ENCODE results near the gene VAV2. TPM values are rescaled to one million over a fixed set of nuclear protein-coding genes. Genes with fewer than 3 reads are reported as not detected.

VAV2 gene
- total RNA-seq, 1 experiment from 2014 or later = 9.7 TPM

GRCh38 chr9:134004881-134005280 is 12.8 kb upstream of the VAV2 start:
- H4K20me1 ChIP-seq (ENCODE audit: low read length) = no peaks in the 10 kb centered on the region
- no peaks in the 10 kb centered on the region for H3K9me2 ChIP-seq (replicated peaks; ENCODE audit: low read length)
- H3K4me2 ChIP-seq (ENCODE audit: low read length) = no peak overlapping the region
- TF ChIP-seq CTCF (conservative IDR thresholded peaks at IDR 0.05; ENCODE audit: low read depth, low read length) (no peak), EZH2phosphoT487 (IDR thresholded peaks at IDR 0.05; ENCODE audit: borderline replicate concordance, low read length) (no peak), EZH2 (IDR thresholded peaks at IDR 0.05; ENCODE audit: low read length, unreplicated experiment) (no peak)
- H3K9ac ChIP-seq (ENCODE audit: low read length) = no peak overlapping the region
- intact Hi-C loops (cut with micrococcal nuclease) = no loop called here
- no peaks in the 10 kb centered on the region for H3K79me2 ChIP-seq (ENCODE audit: low read length)
- BruUV-seq (replicated peaks) = no TSS peak
- no peak overlapping the region for H3K4me3 ChIP-seq (ENCODE audit: low read length)
- ATAC-seq (no peak), DNase-seq (no peak)
- CTCF ChIA-PET = no interaction called here
- H3K27ac ChIP-seq (ENCODE audit: low read length) = no peak overlapping the region
- no peak overlapping the region for H2AFZ ChIP-seq (ENCODE audit: low read length)
- POLR2A ChIA-PET (ENCODE audit: unreplicated experiment) = no interaction called here
- H3K4me1 ChIP-seq (ENCODE audit: insufficient read depth, low read length) = no peaks in the 10 kb centered on the region
- no peaks in the 10 kb centered on the region for H3K9me3 ChIP-seq (ENCODE audit: low read length)
- H3K36me3 ChIP-seq (ENCODE audit: low read depth, low read length) = no peaks in the 10 kb centered on the region
- H3F3A ChIP-seq (ENCODE audit: low read length, unreplicated experiment) = no peaks in the 10 kb centered on the region
- no peaks in the 10 kb centered on the region for H3K27me3 ChIP-seq (ENCODE audit: low read length)

GRCh38 chr9:134004131-134004873 is 12.2 kb upstream of the VAV2 start:
- no peak for ATAC-seq
- no peak overlapping the region for H2AFZ ChIP-seq (ENCODE audit: low read length)
- H3K4me3 ChIP-seq (ENCODE audit: low read length) = no peak overlapping the region
- DNase-seq = no peak
- H3K27me3 ChIP-seq (ENCODE audit: low read length) = no peaks in the 10 kb centered on the region
- BruUV-seq (replicated peaks) = no TSS peak
- no peak for TF ChIP-seq EZH2 (IDR thresholded peaks at IDR 0.05; ENCODE audit: low read length, unreplicated experiment)
- no peak for TF ChIP-seq EZH2phosphoT487 (IDR thresholded peaks at IDR 0.05; ENCODE audit: borderline replicate concordance, low read length)
- no peak for TF ChIP-seq CTCF (conservative IDR thresholded peaks at IDR 0.05; ENCODE audit: low read depth, low read length)
- no peaks in the 10 kb centered on the region for H4K20me1 ChIP-seq (ENCODE audit: low read length)
- CTCF ChIA-PET = no interaction called here
- POLR2A ChIA-PET (ENCODE audit: unreplicated experiment) = no interaction called here
- H3K36me3 ChIP-seq (ENCODE audit: low read depth, low read length) = no peaks in the 10 kb centered on the region
- no peaks in the 10 kb centered on the region for H3F3A ChIP-seq (ENCODE audit: low read length, unreplicated experiment)
- no peaks in the 10 kb centered on the region for H3K79me2 ChIP-seq (ENCODE audit: low read length)
- intact Hi-C loops (cut with micrococcal nuclease) = no loop called here
- no peak overlapping the region for H3K9ac ChIP-seq (ENCODE audit: low read length)
- no peaks in the 10 kb centered on the region for H3K4me1 ChIP-seq (ENCODE audit: insufficient read depth, low read length)
- no peak overlapping the region for H3K4me2 ChIP-seq (ENCODE audit: low read length)
- H3K9me2 ChIP-seq (replicated peaks; ENCODE audit: low read length) = no peaks in the 10 kb centered on the region
- no peak overlapping the region for H3K27ac ChIP-seq (ENCODE audit: low read length)
- H3K9me3 ChIP-seq (ENCODE audit: low read length) = no peaks in the 10 kb centered on the region

- H3K9ac ChIP-seq (ENCODE audit: low read length) = no peak overlapping the region
- no peak overlapping the region for H3K4me2 ChIP-seq (ENCODE audit: low read length)
- no peak for DNase-seq
- no peaks in the 10 kb centered on the region for H3K9me3 ChIP-seq (ENCODE audit: low read length)
- intact Hi-C loops (cut with micrococcal nuclease) = no loop called here
- no peaks in the 10 kb centered on the region for H3K4me1 ChIP-seq (ENCODE audit: insufficient read depth, low read length)
- no peak overlapping the region for H3K27ac ChIP-seq (ENCODE audit: low read length)
- TF ChIP-seq EZH2phosphoT487 (IDR thresholded peaks at IDR 0.05; ENCODE audit: borderline replicate concordance, low read length) (no peak), CTCF (conservative IDR thresholded peaks at IDR 0.05; ENCODE audit: low read depth, low read length) (no peak), EZH2 (IDR thresholded peaks at IDR 0.05; ENCODE audit: low read length, unreplicated experiment) (no peak)
- H2AFZ ChIP-seq (ENCODE audit: low read length) = no peak overlapping the region
- H3K79me2 ChIP-seq (ENCODE audit: low read length) = no peaks in the 10 kb centered on the region
- no peaks in the 10 kb centered on the region for H3K9me2 ChIP-seq (replicated peaks; ENCODE audit: low read length)
- CTCF ChIA-PET = no interaction called here
- BruUV-seq (replicated peaks) = no TSS peak
- H3F3A ChIP-seq (ENCODE audit: low read length, unreplicated experiment) = no peaks in the 10 kb centered on the region
- no peak for ATAC-seq
- no peaks in the 10 kb centered on the region for H3K36me3 ChIP-seq (ENCODE audit: low read depth, low read length)
- no peaks in the 10 kb centered on the region for H4K20me1 ChIP-seq (ENCODE audit: low read length)
- POLR2A ChIA-PET (ENCODE audit: unreplicated experiment) = no interaction called here
- H3K4me3 ChIP-seq (ENCODE audit: low read length) = no peak overlapping the region
- H3K27me3 ChIP-seq (ENCODE audit: low read length) = no peaks in the 10 kb centered on the region
Measured at GRCh38 chr9:134003237-134003636, 11.1 kb upstream of the VAV2 start.
